ENCODE data around the gene SELP.
A peak's percentile ranks its signal among the peaks of the same experiment; 100 is the strongest.

Gene SELP

DNA sequence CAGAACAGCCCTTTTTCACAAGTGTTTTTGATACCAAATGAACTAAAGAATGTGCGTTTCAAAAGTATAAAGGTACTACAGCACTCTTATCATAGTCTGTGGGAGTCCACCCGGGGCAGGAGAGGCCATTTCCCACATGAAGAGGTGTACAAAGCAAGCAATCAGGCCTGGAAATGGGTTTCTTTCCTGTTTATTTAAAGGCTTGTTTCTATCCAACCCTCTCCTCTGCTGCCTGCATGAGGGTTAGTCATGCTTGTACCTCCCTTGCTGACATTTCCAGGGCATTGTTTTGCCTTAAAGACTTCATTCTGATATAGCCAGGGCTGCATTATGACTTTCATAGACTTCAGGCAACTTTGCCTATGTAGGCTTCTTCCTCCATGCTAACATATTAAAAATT, 11.6 kb downstream of the SELP start:
- no peak for DNase-seq

DNA sequence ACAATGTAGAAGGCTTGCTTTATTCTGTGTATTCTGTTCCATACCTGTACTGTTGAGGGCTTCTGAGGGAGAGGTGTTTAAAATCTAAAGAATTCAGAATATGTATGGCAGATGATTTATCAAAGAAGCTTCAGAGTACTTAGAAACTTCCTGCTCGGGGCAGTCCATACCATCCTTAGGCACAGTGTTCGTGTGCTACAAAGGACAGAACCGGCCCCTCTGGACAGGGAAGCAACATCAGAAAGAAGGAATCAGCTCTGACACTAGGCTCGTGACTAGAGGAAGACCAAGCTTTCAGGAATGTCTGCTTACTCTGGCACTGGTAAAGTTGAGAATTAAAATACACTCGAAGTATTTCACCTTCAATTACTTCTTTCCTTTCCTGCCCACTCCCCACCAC, 14.1 kb downstream of the SELP start:
- no peak for DNase-seq

DNA sequence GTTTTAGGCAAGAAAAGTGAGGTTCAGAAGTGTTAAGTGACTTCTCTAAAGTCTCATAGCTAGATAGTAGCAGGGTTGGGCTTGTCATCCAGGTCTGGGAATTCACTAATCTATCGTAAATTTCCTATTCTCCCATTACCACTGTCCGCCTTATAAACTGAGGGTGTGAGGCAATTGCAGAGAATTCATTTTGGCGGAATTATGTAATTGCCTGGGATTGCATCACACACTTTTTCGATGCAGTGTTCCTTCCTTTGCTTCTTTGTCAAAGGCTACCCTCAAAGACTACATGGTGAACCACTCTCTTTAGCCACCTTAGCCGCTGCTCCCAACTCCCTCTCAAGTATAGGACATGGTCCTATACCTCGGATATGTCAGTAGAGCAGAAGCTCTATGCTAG, 19.1 kb downstream of the SELP start:
- DNase-seq, result no peak

DNA sequence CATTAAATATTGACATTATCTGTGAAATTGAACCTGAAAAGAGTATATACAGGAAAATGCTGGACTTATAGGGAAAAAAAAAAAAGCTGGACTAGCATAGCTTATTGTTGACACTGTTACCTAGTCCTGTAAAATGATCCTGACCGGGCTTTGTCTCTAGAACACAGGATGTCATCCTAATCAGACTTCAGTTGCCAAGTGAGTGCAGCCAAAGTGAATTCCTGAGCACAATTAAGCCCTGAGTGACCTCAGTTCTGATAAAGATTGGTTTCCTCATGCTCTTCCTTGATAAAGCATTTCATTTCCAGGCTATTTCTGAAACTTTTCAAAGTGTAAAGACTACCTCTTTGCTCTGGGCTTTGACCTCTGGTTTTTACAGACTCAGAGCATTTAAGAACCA, 19.8 kb downstream of the SELP start:
- DNase-seq, result no peak

DNA sequence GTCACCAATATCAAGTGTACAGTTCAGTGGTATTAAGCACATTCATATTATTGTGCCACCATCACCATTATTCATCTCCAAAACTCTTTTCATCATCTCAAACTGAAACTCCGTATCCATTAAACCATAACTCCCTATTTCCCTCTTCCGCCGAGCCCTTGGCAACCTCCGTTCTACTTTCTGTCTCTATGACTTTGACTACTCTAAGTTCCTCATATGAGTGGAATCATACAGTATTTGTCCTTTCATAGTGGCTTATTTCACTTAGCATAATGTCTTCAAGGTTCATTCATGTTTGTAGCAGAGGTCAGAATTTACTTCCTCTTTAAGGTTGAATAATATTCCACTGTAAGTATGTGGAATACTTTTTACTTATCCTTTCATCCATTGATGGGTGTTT, 21.7 kb downstream of the SELP start:
- DNase-seq, result no peak

DNA sequence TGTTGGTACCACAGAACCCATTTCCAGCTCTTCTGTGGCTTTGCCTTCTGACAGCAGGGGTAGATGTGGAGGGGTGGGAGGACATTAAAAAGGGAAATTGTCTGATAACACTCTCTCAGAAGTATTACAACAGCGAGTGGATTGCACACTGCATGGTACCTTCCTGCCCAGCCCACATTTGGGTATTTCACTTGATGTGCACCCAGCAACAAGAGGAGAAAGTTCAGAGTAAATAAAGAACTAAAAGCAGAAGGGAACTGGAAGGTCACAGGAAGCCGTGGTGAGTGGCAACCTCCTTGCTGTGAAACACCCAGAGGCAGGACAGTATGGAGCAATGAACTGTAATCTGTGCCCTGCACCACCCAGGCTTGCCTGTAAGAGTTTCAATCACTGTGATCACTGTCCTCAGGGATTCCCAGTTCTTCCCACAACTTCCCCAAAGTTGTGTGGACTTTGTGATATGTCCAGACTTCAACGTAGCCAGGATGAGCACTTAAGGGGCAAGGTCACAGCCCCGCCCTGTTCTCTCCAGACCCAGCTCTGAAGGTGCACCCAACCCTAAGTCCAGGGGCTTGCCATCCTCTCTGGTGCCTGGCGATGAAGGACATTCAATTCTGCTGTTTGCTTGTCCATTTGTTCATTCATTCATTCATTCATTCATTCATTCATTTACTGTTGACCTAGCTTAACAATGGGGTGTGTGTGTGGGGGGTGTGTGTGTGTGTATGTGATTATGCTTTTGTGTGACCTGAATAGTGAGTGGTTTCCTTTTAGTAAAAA, 25.0 kb downstream of the SELP start:
- no peak for DNase-seq

DNA sequence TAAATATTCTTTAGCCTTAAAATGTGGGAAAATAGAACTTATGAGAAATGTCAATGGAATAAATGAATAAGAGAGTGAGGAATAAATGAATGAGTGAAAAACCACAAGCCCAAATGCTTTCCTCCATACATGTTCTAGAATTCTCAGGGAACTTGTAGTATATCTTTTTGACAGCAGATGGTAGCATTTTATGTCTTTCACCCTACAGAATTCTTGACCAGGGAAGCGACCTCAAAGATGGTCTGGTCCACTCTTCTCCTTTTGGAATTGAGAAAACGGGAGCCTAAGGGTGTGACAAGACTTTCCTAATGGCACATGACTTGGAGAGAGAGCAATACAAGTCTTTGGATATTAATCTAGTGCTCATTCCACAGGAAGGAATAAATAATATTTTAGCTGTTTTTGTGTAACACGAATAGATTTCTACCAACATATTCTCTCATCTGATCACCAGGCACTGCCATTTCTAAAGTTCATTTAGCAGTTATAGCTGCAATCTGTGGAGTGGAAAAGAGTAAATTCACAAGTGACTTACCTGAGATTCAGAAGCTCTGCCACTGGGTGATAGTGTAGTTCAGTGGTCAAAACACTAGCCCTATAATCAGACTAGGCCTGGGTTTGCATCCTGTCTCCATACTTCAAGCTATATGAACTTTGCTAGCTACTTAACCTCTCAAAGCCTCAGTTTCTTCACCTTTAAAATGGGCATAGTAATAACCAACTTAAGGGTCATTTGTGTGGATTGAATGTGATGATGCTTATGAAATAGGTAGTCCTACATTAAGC, 28.6 kb downstream of the SELP start:
- peak; percentile 66 for DNase-seq

- DNase-seq, result no peak
These were observed 33.9 kb downstream of the SELP start for GRCh38 chr1:169595764-169596711.

DNA sequence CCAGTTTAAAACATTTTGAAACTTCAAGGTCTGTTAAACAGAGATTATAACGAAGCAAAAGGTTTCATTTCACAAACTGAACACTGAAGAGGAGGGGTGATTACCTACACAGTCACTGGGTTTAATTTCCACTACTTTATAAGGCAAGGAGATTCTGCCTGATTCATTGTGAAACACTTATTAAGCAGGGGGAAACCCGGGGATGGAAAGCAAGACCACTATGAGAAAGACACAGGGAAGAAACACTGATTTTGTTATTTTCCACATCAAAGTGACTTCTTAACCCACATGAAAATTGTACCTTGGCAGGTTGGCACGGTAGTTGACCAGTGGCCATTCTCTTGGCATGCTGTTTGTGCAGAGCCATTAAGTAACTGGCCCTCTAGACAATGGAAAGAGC, 35.5 kb downstream of the SELP start:
- DNase-seq, result no peak

GRCh38 chr1:169590932-169591331, 39.0 kb downstream of the SELP start:
- DNase-seq, result no peak

DNA sequence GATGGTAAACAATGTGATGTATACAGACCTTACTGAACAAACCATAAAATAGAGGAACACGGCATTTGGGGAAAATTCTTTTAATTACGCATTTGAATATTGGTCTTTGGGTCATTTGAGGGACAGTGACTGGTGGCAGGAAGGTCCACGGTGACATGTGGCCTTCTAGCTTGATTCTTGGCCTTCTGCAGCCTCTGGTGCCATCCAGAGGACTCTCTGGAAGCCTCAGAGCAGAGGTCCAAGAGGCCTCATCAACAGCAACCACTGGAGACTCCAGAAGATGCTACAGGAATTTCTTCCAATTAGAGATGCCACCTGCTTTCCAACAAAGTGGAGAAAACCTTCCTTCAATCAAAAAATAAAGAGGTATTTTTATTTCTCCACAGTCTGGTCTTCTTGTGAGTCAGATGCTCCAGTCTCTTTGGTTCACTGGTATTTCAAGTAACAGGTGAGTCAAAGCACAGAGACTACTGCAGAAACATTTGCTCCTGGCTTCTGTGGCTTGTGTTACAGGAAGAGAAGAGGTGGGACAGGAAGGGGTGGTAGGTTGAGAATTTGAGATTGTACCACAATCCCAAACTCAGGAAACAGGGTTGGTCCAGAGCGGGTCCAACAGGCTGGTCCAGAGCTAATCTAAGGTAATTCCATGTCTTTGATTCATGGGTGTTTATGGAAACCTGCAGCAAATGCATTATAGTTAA, 41.0 kb downstream of the SELP start:
- no peak for DNase-seq

GRCh38 chr1:169588112-169588511, 41.8 kb downstream of the SELP start:
- no peak for DNase-seq

GRCh38 chr1:169586395-169587255, 43.3 kb downstream of the SELP start, which contains the start of gene F5:
Gene F5 (minus strand): TSS chr1:169586481. CDS start chr1:169586386, 95 bp downstream.
- peak; percentile 74 for DNase-seq

GRCh38 chr1:169586067-169586394, 43.9 kb downstream of the SELP start:
- no peak for DNase-seq

- no peak for DNase-seq
These were observed 44.7 kb downstream of the SELP start for GRCh38 chr1:169585181-169585580.

- DNase-seq, result no peak
These were observed 45.3 kb downstream of the SELP start for GRCh38 chr1:169584483-169585144.

DNA sequence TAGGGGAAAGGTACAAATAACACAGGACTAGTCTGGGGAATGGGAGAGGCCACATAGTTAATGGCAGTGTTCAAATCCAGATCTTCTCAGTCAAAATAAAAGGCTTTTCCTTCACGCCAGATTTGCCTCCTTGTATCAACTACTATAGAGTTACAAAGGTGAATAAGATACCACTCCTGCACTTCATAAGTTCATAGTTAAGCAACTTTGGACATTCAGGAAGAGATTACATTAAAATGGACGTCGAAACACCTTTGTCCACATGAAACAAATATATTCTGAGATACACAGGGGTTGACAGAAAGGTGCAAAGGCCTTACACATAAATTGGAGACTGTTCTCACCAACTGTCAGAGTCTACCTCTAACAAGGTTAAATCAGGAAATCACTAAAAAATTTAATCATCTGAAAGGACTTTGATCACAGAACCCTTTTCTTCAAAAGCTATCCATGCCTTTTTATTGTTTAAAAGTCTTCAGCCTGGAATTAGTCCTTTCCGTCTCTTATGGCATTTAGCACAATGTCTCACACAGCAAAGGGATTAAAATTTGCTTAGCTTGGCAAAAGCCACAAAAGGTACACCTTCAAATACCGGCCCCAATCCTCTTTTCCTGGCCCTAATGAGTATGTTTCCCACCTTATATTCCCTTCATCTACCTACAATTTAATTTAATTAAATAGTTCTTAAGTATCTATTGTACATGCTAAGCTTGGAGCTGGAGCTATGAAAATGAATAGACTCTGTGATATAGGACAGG, 51.8 kb downstream of the SELP start:
- DNase-seq, result no peak

- no peak for DNase-seq
These were observed 53.0 kb downstream of the SELP start for GRCh38 chr1:169576935-169577331.

GRCh38 chr1:169576241-169576934, 53.5 kb downstream of the SELP start:
- DNase-seq, result peak; percentile 25

DNA sequence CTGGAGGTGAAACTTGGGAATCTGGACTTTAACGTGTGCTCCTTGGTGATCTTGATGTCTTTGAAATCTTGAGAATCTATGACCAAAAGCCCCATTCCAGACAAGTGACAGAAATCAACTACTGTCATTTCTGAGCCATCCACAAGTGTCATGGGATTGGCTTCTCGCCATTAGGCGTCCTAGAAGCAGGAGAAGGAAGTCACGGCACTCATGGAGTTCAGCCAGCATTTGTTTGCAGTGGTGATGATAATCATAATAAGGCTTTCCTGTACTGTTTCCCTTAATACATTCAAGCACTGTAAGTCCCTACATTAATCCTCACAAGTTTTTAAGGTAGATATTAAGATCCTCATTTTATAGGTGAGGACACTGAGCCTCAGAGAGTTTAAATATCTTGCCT, 55.6 kb downstream of the SELP start:
- no peak for DNase-seq
